Stimulated activated CD4-positive, alpha-beta T cell treated with anti-CD3 and anti-CD28 coated beads, Interleukin-1b, Interleukin-23, amount 100 ng/mL, for 1 hour (primary cell): ENCODE measurements around the gene RPS3.

Source experiments
- DNase-seq, 2 donors: peaks; one replicate each; pipeline ENCODE4 v3.0.0-alpha.2; 2020; ENCODE audit warnings: low read depth in 2 of 2

Gene RPS3

GRCh38 chr11:75434886-75435570 lies 35.7 kb downstream of the RPS3 start:
- DNase-seq = no peak

GRCh38 chr11:75435571-75435925 lies 36.2 kb downstream of the RPS3 start:
- DNase-seq = no peak

GRCh38 chr11:75436806-75437205 lies 37.5 kb downstream of the RPS3 start:
- no peak for DNase-seq

- no peak for DNase-seq
Observed at GRCh38 chr11:75437966-75438659, 38.8 kb downstream of the RPS3 start.

- DNase-seq = no peak
Observed at GRCh38 chr11:75439026-75439425, 39.7 kb downstream of the RPS3 start.

- no peak for DNase-seq
Observed at GRCh38 chr11:75439495-75440120, 40.3 kb downstream of the RPS3 start.

- no peak for DNase-seq
Observed at GRCh38 chr11:75440960-75441803, 41.9 kb downstream of the RPS3 start.

- no peak for DNase-seq
Observed at GRCh38 chr11:75441804-75442132, 42.5 kb downstream of the RPS3 start.

GRCh38 chr11:75442161-75442885 lies 43.0 kb downstream of the RPS3 start:
- no peak for DNase-seq

GRCh38 chr11:75443043-75443442 lies 43.7 kb downstream of the RPS3 start:
- no peak for DNase-seq

GRCh38 chr11:75445315-75445953 lies 46.1 kb downstream of the RPS3 start:
- peak; percentile 43 to 73 for DNase-seq

- no peak for DNase-seq
Observed at GRCh38 chr11:75447415-75447814, 48.1 kb downstream of the RPS3 start.

- no peak for DNase-seq
Observed at GRCh38 chr11:75449271-75449670, 50.0 kb downstream of the RPS3 start.

- DNase-seq = no peak
Observed at GRCh38 chr11:75449776-75450175, 50.5 kb downstream of the RPS3 start.

GRCh38 chr11:75450236-75450635 lies 50.9 kb downstream of the RPS3 start:
- no peak for DNase-seq

- no peak for DNase-seq
Observed at GRCh38 chr11:75450826-75451821, 51.8 kb downstream of the RPS3 start.

GRCh38 chr11:75453916-75454655 lies 54.8 kb downstream of the RPS3 start:
- no peak for DNase-seq

GRCh38 chr11:75454987-75455386 lies 55.7 kb downstream of the RPS3 start:
- no peak for DNase-seq
